ENCODE measurements around the gene ELAVL2.

Gene ELAVL2

GRCh38 chr9:23754551-23754950, 71.5 kb downstream of the ELAVL2 start:
- no peak for FAIRE-seq
- no peak for DNase-seq (ENCODE audit: insufficient read length, low spot score)
- TF ChIP-seq, protein P1, sequence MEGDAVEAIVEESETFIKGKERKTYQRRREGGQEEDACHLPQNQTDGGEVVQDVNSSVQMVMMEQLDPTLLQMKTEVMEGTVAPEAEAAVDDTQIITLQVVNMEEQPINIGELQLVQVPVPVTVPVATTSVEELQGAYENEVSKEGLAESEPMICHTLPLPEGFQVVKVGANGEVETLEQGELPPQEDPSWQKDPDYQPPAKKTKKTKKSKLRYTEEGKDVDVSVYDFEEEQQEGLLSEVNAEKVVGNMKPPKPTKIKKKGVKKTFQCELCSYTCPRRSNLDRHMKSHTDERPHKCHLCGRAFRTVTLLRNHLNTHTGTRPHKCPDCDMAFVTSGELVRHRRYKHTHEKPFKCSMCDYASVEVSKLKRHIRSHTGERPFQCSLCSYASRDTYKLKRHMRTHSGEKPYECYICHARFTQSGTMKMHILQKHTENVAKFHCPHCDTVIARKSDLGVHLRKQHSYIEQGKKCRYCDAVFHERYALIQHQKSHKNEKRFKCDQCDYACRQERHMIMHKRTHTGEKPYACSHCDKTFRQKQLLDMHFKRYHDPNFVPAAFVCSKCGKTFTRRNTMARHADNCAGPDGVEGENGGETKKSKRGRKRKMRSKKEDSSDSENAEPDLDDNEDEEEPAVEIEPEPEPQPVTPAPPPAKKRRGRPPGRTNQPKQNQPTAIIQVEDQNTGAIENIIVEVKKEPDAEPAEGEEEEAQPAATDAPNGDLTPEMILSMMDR (IDR thresholded peaks at IDR 0.05; ENCODE audit: insufficient read depth, missing control alignments) = no peak

- FAIRE-seq (no peak), DNase-seq (ENCODE audit: insufficient read length, low spot score) (no peak)
- TF ChIP-seq, protein P1 (IDR thresholded peaks at IDR 0.05; ENCODE audit: insufficient read depth, missing control alignments) = no peak
Observed at GRCh38 chr9:23752859-23753258, 73.2 kb downstream of the ELAVL2 start.

DNA sequence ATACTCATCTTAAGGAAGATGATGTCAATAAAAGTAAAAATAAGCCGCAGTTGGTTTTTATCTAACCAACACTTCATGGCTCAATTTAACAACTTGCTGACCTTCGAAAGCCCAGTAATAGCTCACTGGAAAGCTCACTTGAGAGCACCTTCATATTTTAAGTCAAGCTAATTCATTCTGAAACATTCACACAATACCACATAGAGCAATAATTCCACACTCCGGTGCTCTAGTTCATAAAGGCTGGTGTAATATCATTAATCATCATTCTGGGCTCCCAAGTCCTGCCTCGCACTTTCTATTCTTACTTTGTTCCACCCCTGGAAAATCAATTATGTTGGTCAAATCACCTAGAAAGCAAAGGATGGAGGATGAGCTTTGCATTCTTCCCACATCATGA, 74.4 kb downstream of the ELAVL2 start:
- TF ChIP-seq, protein P1 (IDR thresholded peaks at IDR 0.05; ENCODE audit: insufficient read depth, missing control alignments) = no peak
- DNase-seq (ENCODE audit: insufficient read length, low spot score) (no peak), FAIRE-seq (no peak)

DNA sequence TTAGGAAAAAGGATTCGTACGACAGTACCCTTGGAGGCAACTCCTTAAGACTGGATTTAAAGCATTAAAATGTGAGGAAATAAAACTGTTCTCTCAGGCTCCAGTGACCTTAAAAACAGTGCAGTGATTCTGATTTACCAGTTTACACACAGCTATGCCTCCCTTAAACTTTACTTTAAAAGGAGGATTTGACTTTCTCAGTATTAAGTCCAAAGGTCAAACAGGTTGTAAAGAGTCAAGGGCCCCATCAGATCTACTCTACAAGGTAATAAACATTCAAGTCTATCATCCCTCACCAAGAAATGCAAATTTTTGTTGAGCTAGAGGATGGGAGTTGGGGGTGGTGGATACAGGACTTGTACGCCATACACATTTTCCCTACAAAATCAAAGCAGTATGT, 75.2 kb downstream of the ELAVL2 start:
- no peak for FAIRE-seq
- TF ChIP-seq, protein P1 (IDR thresholded peaks at IDR 0.05; ENCODE audit: insufficient read depth, missing control alignments) = no peak
- no peak for DNase-seq (ENCODE audit: insufficient read length, low spot score)

DNA sequence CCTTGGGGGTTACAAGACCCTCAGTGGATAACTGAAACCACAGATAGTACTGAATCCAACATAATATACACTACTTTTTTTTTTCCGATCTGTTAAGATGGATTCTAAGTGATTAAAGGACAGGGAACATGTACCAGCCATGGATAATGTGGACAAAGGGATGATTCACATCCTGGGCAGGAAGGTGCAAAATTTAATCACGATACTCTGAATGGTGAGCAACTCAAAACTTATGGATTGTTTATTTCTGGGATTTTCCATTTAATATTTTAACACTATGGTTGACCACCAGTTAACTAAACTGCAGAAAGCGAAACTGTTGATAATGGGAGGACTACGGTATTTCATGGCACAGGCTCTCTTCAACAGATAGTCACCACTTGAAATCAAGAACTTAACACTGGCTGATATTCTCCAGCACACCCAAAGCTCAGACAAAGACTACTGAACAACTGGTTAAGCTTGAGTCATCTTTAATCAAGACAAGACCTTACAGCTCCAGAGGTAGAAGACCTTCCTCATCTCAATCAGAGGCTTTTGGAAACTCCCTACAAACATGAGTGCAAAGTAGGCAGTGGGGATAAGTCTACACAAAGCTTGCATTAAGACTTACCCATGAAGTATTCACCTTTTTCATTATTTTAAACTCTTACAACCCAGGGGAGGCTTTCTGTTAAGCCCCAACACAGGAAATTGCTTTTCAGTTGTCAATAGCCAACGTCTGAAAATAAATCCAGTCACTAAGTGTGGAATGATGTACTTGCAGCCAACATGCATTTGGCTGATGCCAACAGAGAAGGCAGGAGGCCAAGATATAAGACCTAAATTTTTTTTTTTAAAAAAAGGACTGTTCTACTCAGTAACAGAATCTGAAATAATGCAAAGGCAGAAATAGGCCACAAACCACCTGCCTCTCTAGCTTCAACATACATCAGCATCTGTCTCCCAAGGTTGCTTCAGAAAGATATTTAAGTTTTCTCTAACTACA, 78.7 kb downstream of the ELAVL2 start:
- TF ChIP-seq, protein P1 (IDR thresholded peaks at IDR 0.05; ENCODE audit: insufficient read depth, missing control alignments) = no peak

GRCh38 chr9:23746317-23746716, 79.7 kb downstream of the ELAVL2 start:
- DNase-seq (ENCODE audit: insufficient read length, low spot score) (no peak), FAIRE-seq (no peak)
- TF ChIP-seq, protein P1 (IDR thresholded peaks at IDR 0.05; ENCODE audit: insufficient read depth, missing control alignments) = no peak

More for the DNA sequence above, 78.7 kb downstream of the ELAVL2 start:
- no peak for FAIRE-seq
- DNase-seq (ENCODE audit: insufficient read length, low spot score) = no peak

- DNase-seq (ENCODE audit: insufficient read length, low spot score) (no peak), FAIRE-seq (peak; percentile 32)
- TF ChIP-seq, protein P1 (IDR thresholded peaks at IDR 0.05; ENCODE audit: insufficient read depth, missing control alignments) = no peak
Observed at GRCh38 chr9:23743036-23743435, 83.0 kb downstream of the ELAVL2 start.

Measured in D721Med (cell line).